Activated CD4-positive, CD25-positive, alpha-beta regulatory T cell treated with anti-CD3 and anti-CD28 coated beads, Interleukin-2, amount 50 U/mL, for 24 hours (primary cell): Measurements from ENCODE around the gene AKAP8L.
A peak's percentile ranks its signal among the peaks of the same experiment; 100 is the strongest.
"Not testable (repeated sequence)": the region's sequence is repeated elsewhere in the genome, so short reads cannot be mapped to it uniquely, and the experiment has no call there.

Source experiments
- ATAC-seq, 2 donors: fragments of 150-1000 bp; cut with Tn5 transposase; one replicate each; pipeline ENCODE4 v1.10.0; 2021; ENCODE audit warnings: mild to moderate bottlenecking in 1 of 2, moderate library complexity in 1 of 2

Gene AKAP8L

DNA sequence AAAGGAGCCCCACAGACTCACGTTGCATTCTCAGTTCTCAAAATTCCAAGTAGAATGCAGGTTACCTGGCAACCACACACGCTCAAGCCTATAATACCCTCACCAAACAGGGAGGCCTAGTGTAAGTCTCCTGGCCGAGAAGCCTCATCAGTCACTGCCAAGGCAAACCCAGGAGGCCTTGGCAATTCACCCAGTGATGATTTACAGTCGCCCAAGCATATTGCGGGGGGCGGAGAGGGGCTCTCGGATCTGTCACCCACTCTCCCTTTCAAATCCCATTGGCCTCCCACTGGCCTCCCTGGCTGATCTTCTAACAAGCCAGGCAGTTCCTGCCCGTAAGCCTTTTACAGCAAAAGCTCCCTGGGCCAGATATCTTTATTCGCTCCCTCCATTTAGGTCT, 1.1 kb downstream of the AKAP8L start:
- no peak for ATAC-seq

DNA sequence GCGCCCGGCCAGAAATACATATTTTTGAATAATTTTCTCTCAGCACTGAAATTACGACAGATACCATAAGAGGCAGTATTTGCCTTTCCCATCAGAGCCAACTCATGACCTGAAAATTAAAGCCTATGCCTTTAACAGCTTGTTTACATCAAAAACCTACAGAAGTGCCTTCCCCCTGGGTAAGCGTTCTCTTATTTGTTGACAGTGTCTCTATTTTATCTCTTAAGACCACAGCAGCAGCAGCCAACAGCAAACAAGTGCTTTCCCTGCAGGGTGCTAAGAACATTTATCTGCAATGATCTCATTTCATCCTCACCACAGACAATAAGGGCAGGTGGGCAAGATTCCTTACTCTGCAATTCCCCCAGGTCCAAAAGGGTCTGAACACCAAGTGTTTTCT, 6.0 kb downstream of the AKAP8L start:
- ATAC-seq, result no peak

DNA sequence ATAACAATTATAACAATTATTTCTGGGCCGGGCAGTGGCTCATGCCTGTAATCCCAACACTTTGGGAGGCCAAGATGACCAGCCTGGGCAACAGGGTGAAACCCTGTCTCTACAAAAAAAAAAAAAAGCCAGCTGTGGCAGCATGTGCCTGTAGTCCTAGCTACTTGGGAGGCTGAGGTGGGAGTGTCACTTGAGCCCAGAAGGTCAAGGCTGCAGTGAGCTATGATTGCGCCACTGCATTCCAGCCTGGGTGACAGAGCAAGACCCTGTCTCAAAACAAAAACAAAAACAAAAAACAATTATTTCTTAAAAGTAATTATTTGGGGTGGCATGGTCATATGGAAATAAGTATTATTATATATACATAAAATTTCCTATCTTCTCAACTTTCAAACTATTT, 7.4 kb downstream of the AKAP8L start:
- ATAC-seq, result not testable (repeated sequence)

DNA sequence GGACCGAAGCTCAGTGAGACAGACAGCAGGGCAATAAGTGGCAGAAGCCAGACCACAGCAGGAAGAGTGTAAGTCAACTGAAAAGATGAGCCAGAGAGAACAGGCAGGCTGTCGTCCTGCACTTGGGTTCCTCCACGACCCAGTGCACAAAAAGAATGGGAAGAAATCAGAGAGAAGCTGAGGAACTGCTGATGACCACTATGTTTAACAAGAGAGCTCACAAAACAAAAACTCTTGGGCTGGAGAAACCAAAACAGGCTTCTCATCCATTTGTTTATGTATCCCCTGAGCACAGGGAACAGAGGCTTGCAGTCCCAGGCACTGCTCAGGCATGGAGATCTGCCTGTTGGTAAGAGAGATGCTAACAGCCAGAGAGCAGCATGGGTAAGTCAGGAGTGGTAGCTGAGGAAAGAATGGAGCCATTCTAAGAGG, 14.0 kb downstream of the AKAP8L start:
- ATAC-seq, result no peak

DNA sequence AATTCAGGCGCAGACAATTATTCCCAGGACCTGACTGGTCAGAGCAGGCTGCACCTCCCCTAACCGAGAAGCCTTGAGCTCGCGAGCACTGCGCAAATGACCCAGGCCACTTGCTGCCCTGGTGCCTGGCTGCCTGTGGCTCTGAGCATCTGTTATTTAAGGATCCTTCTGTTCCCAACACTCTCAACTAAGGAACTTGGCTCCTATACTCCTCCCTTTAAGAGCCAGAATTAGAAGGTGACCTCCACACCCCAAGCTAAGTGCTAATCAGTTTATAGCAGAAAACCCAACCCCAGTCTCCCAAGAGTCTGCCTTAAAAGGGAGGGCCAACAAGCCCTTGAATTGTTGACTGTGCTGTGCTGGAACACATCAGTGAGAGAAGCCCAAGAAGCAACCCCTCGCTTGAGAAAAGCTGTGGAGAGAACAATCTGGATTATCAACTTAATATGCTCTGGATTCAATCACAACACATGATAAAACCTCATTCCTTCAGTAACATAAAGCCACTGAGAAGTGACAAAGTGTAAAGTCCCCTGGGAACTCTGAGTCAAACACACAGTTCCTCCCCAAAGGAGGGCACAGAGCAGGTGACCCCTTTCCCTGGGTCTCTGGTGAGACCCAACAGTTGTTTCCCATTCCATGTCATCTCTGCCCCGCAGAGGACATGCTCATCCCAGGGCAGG, 14.6 kb downstream of the AKAP8L start:
- no peak for ATAC-seq

DNA sequence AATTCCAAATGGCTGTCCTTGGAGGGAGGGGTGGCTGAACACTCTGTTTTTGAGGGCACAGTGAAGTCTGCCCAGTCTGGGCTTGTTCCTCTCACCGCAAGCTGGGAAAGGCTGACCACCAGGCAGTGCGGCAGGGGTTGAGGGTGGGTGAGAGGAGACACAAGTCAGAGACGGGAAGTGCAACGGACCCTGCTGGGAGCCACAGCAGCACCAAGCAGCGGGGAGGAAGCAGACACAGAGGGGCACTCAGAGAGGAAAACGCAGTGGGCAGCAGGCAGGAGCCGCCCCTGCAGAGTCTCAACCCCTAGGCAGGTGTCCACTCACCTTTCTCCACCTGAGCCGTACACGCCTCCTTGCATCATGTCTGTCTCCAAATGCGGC, 15.6 kb downstream of the AKAP8L start:
- no peak for ATAC-seq

DNA sequence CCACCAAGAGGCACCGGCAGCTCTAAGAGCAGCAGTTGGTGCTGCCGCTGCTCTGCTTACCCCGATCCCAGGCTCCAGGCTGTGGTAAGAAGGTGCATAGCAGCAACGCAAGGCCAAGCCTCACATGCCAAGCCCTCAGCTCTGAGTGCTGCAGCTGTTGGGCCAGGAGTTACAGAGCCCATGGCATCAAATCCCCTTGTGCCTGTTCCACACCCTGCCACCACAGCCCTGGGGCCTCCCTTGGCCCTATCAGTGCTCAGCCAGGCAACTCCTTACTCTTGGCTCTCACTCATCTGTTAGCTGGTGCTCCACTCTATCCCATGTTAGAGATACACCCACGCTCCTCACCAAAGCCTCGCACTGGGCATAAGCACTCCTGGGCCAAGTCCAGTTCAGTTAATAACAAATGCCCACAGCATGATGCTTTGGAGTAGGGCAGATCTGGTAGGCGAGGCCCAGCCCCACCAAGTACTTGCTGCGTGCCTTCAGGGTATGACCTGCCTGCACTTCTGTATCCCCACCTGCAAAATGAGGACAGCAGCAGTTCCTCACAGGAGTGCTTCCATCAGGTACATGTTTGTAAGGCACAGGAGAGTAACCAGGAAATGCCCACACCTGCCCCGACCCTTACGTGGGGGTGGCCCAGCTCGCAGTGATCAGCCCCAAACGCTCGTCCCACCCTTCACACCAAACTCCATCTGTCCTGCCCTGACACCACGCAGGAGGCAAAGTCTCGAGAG, 16.2 kb downstream of the AKAP8L start:
- ATAC-seq, result no peak

DNA sequence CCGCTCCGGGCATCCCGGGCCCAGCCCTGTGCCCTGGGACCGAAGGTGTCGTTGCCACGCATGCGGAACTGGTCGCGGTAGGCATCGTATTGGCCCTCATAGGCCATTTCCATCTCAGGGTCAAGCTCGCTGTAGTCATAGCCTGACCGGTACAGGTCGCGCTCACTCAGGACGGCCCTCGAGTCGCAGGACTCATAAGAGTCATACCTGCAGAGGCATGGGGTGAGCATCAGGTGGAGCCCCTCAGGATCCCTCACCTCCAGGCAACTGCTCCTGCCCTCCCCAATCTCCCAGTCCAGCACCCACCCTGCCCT, 17.4 kb downstream of the AKAP8L start:
- no peak for ATAC-seq

DNA sequence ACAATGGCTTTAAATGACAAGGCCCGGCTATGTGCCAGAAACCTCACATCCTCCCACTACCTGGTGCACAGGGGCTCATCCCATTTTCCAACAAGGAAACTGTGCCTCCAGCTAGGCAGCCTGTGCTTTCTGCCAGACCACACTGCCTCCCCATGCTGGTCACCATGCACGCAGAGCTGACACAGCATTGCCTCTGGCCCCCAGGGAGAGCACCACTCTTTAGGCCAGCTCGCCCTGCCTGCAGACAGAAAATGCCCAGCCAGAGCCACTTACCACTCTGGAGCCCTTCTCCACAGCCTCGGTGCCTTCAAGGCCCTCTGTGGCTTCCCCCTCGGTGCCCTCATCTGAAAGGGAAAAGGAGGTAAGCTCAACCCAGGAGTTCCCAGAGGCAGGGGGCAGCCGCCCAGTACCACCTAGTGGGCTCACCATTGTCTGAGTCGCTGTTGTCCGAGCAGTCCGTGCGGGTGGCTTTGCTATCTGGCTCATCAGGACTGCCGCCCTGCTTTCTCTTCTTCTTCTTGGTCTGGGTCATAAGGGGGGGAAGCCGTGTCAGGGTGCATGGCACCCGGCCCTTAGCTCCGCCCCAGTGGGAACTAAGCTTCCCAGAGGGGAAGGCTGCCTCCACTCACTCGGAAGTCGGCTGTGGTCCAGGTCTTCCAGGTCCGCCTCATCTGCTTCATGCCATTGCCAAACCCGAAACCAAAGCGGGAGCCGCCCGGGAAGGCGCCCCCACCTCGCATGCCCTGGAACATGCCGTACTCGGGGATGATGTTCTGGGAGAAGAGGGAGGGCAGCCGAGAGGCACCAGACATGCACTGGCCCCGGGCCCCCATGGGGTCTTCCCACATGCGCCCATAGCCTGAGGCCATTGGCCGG, 18.0 kb downstream of the AKAP8L start:
- ATAC-seq, result no peak

DNA sequence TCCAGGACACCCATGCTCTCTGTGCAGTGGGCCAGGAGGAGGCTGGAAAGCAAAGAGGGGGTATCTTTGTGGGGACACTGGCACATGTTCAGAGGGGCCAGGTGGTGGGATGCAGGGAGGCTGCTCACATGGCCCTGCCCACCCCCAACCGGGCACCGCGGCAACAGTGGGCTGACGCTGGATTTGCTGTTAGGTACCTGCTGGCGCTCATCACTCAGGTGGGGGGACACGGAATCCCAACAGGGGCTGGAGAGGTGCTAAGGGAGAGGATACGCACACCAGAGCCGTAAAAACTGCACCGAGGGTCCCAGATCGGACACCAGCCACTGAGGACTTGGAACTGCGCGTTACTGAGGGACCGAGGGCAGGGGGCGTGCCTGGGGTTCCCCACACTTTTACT, 19.2 kb downstream of the AKAP8L start:
- ATAC-seq, result no peak

DNA sequence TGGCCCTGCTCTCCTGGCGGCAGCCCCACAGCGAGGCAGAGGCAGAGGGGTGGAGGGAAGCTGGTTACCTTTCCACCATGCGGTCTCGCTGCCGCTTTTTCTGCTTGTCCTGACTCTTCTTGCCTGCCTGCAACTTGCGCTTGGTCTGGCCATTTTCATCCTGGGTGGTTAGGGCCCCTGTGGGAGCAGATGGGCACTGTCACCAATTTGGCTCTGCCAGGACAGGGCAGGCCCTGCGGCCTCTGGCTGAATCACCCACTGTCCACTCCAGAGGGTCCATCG, 19.6 kb downstream of the AKAP8L start:
- no peak for ATAC-seq

DNA sequence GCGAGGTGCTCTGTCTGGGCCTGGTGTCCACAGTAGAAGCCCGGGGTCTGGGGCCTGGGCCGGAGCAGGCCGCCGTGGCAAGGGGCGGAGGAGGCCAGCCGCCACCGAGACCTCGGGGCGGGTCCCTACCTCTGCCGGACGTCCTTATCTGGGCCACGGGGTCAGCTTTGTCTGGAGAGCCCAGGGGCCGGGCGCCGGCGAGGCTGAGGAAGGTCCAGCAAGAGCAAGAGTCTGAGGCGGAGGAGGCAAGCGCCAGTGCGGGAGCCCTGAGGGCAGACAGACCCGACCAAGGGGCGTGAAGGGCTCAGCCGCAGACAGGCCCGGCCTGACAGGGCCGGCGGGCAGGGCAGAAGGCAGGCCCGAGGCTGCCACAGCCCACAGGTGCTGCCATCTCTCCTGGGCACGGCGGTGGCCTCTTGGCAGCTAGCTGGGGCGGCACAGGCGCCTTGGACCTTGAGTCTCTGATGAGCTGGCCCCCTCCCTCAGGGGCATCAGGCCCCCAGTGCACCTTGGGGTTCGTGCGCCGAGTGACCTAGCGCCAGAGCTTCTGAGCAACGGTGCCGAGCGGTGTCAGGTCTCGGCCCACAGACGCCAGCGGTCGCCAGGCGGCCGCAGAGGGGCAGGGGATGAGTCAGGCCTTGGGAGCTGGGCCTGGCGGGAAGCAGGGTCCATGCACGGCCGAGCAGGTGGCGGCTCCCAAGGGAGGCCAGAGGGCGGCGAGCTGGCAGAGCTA, 20.1 kb downstream of the AKAP8L start:
- no peak for ATAC-seq

DNA sequence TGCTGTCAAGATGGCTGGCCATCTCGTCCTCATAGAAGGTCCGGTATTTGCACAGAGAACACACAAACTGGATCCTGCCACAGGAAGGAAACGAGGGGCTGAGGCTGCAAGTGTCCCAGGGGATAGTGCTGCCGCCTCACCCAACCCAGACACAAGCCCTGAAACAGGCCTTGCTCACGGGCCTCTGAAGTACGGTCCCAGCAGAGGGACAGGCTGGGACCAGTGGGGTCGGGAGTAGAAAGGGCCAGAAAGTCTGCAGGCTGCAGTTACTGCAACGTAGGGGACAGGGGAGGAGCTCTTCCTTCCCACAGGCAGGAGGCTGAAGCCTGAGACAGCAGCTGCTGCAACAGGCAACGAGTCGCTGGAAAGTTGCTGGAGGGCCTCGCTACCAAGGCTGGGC, 21.0 kb downstream of the AKAP8L start:
- ATAC-seq, result no peak

DNA sequence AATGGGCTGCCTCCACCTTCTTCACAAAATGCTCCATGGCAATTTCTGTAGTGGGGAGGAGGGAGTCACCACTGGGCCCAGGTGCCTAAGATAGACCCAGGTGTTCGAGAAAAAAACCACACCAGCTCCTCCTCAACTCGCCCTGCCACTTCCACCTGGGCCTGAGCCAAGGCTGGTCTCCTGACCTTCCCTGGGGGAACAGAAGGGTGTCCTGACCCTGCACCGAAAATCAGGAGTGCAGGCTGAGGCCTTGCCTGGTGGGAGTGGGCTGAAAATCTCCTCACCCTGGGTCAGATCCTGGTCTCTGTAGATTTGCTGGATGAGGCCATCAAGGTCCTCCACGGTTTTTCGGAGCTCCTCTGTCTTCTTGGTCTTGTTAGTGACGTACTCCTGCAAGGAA, 21.6 kb downstream of the AKAP8L start:
- no peak for ATAC-seq

DNA sequence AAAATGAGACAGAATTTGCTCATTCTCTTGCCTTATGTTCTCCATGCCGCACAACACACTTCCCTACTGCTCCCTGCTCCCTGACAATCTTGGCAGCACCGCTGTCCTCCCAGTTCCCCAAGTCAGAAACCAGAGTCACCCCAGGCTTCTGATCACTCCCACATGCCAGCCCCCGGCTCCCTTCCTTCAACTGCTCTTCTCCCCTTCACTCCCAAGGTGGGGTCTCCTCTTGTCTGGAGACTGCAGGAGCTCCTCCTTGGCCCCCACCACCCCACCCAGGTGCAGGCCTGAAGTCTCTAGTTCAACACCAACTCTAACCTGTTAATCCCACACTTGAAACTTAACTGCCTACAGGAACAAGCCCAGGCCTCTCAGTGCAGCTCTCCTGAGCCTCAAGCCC, 22.4 kb downstream of the AKAP8L start:
- ATAC-seq, result no peak

DNA sequence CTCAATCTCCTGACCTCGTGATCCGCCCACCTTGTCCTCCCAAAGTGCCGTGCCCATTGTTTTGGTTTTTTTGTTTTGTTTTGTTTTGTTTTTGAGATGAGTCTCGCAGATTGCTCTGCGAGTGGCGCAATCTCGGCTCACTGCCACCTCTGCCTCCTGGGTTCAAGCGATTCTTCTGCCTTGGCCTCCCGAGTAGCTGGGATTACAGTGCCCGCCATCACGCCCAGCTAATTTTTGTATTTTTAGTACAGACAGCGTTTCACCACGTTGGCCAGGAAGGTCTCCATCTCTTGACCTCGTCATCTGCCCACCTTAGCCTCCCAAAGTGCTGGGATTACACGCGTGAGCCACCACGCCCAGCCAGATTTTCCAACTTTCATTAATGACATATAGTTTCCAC, 23.5 kb downstream of the AKAP8L start:
- ATAC-seq, result not testable (repeated sequence)

DNA sequence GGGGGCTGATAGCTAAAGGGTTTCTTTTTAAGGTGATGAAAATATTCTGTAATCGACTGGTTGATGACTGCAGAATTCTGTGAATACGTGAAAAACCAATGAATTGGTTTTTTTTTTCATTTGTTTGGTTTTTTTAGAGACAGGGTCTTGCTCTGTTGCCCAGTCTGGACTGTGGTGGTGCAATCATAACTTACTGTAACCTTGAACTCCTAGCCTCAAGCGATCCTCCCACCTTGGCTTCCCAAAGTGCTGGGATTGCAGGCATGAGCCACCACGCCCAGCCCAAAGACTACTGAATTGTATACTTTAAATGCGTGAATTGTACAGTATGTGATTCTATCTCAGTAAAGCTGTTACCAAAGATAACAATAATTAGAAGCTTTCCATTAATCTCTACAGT, 24.4 kb downstream of the AKAP8L start:
- no peak for ATAC-seq

DNA sequence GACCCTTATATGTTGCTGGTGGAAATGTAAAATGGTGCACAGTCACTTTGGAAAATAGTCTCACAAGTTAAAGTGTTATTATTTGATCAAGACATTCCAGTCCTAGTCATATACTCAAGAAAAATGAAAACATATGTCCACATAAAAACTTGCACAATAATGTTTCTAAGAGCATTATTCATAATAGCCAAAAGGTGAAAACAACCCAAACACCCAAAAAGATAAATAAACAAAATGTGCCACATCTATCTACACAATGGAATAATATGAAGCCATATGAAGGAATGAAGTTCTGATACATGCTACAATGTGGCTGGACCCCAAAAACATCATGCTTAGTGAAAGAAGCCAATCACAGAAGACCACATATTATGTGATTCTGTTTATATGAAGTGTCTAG, 24.8 kb downstream of the AKAP8L start:
- ATAC-seq, result no peak

DNA sequence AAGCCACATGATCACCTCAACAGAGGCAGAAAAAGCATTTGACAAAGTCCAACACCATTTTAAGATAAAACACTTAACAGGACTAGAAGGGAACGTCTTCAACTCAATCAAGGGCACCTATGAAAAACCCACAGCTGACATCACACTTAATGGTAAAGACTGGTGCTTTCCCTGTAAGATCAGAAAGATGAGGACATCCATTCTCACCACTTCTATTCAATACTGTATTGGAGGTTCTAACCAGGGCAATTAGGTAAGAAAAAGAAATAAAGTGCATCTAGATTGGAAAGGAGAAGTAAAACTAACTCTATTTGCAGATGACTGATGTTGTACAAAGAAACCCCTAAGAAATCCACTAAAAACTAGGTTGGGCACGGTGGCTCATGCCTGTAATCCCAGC, 28.0 kb downstream of the AKAP8L start:
- ATAC-seq, result peak in 1 of 2 donors; percentile 33

DNA sequence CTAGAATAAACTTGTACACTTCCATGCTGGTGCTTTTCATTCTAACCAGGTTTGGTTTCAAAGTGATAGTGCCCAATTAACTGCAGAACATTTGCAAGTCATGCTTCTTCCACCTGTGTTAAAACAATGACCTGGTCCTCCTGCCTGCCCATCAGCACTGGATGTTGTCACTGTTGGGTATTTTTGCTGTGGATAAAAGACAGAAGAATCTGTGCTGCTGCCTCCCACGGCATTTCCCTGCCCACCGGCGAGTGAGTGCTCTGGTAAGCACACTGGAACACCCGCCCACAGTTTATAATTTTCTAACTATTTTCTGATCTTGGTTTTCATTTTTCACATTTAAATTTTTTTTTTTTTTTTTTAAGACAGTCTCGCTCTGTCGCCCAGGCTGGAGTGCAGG, 36.9 kb downstream of the AKAP8L start:
- no peak for ATAC-seq

DNA sequence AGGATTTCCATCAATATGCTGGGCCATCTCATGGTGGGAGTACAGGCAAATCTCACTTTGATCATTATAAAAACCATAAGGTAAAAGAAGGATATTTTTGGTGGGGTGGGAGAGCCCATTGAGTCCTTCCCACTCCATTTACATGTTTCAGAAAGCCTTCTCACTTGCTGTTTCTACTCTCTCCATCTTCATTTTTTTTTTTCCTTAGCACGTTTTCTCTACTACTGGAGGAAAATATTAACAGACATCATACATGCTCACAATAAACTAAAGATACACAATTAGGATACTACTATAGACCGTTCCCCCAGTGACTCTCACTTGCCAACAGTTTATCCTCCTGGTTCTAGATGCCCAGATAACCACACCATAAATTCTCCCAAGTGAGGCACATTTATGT, 37.4 kb downstream of the AKAP8L start:
- no peak for ATAC-seq

DNA sequence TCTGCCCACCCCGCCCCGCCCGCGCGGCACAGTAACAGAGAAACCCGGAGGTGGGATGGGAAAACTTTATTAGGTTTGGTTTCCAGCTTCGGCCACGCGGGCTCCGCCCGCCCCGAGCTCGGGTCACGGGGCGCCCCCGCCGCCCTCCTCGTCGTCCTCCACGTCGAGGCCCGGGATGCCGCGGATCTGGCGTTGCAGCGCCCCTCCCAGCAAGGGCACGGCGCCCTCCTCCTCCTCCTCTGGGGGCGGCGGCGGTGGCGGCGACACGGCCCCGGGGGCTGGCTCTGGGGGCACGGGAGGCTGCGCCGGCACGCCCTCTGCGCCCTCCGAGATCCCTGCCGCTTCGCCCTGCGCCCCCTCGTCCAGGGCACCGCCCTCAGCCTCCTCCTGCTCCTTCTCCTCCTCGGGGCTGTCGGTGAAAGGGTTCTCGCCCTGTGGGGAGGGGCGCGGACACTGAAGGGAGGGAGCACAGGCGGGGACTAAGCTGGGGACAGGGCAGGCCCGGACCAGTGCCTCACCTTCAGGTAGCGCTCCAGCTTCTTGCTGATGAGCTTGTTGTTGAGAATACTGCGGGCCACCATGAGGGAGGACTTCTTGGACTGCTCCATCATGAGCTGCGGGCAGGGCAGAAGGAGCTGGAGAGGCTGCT, 38.7 kb downstream of the AKAP8L start:
- peak; percentile 2 to 19 for ATAC-seq
